ENCODE data around the gene SLC9A4.
"Not testable (repeated sequence)": the region's sequence is repeated elsewhere in the genome, so short reads cannot be mapped to it uniquely, and the experiment has no call there.

Gene SLC9A4

GRCh38 chr2:102551329-102552096 is 78.5 kb downstream of the SLC9A4 start:
- DNase-seq = no peak

GRCh38 chr2:102553601-102554000 is 80.6 kb downstream of the SLC9A4 start:
- no peak for DNase-seq

DNA sequence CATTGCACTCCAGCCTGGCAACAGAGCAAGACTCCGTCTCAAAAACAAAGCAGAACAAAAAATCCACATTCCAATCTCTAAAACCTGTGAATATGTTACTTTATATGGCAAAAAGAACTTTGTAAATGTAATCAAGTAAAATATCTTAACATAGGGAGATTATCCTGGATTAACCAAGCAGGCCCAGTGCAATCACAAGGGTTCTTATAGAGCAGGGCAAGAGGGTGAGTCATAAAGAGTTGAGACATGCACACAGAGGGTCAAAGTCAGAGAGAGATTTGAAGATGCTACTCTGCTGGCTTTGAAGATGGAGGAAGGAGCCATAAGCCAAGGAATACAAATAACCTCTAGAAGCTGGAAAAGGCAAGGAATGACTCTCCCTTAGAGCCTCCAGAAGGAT is 85.4 kb downstream of the SLC9A4 start:
- no peak for DNase-seq

- DNase-seq = not testable (repeated sequence)
Measured at GRCh38 chr2:102562542-102562941, 89.5 kb downstream of the SLC9A4 start.

GRCh38 chr2:102575888-102576287 is 102.9 kb downstream of the SLC9A4 start:
- no peak for DNase-seq

DNA sequence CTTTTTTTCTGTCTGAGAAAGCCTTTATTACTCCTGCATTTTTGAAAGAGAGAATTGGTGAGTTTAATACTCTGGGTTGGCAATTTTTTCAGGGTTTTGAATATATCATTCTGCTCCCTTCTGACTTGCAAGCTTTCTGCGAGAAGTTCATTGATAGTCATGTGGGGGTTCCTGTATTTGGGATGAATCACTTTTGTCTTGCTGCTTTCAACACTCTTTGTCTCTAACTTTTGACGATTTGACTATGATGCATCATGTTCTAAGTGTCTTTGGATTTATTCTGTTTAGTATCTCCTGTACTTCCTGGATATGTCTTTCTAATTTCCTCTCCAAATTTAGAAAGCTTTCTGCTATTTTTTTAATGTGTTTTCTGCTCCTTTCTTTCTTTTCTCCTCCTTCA is 105.3 kb downstream of the SLC9A4 start:
- no peak for DNase-seq

DNA sequence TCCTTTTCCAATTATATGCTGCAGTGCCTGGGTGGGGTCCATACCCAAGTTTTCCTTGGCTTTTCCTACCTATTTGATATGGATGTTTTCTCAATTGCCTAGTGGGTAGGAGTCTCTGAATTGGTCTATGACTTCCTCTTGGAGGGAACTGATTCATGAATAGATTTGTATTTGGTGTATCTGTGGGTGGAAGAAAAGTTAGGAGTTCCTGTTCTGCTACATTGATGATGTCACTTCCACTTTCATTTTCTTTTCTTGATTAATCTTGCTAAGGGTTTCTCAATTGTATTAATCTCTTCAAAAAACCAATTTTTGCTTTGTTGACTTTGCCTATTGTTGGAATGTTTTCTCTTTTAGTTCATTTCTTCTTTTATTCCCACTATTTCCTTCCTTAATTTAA is 108.9 kb downstream of the SLC9A4 start:
- no peak for DNase-seq

DNA sequence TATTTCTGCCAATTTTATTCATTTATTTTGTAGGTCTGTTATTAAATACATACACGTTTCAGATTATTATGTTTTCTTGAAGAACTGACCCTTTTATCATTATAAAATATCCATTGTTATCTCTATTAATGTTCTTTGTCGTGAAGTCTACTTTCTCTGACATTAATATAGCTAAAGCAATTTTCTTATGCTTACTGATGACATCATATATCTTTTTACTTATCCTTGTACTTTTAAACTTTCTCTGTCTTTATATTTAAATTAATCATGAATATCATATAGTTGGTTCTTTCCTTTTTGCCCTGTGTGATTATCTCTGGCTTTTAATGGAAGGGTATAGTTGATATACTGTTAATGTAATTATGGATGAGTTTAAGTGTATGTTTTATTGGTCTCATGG is 109.8 kb downstream of the SLC9A4 start:
- no peak for DNase-seq
